GM06990 (cell line): ENCODE measurements around the gene AKAP13.

Experiments used
- DNase-seq: peaks from one replicate; pipeline ENCODE4 v3.0.0-alpha.2; 2011; ENCODE audit not compliant: insufficient read length; ENCODE audit errors: extremely low read depth
- H3K27me3 ChIP-seq: replicated peaks from 2 replicates; pipeline ENCODE4 v1.6.0; 2011; ENCODE audit warnings: low read length; ENCODE audit not compliant: control insufficient read depth, insufficient read depth
- H3K36me3 ChIP-seq: 2 replicates; pipeline ENCODE4 v1.5.1; 2011; ENCODE audit warnings: low read length; ENCODE audit not compliant: control insufficient read depth, insufficient read depth
- H3K4me3 ChIP-seq: replicated peaks from 2 replicates; pipeline ENCODE4 v1.5.1; 2011; ENCODE audit warnings: low read depth, mild to moderate bottlenecking, control low read depth, low read length
- TF ChIP-seq, protein P1 (sequence below): IDR thresholded peaks from 2 replicates; pipeline ENCODE4 v1.5.1; 2011; ENCODE audit warnings: low read length, control low read depth, mild to moderate bottlenecking, inconsistent platforms; ENCODE audit not compliant: insufficient read depth, poor library complexity, severe bottlenecking

AKAP13 gene

DNA sequence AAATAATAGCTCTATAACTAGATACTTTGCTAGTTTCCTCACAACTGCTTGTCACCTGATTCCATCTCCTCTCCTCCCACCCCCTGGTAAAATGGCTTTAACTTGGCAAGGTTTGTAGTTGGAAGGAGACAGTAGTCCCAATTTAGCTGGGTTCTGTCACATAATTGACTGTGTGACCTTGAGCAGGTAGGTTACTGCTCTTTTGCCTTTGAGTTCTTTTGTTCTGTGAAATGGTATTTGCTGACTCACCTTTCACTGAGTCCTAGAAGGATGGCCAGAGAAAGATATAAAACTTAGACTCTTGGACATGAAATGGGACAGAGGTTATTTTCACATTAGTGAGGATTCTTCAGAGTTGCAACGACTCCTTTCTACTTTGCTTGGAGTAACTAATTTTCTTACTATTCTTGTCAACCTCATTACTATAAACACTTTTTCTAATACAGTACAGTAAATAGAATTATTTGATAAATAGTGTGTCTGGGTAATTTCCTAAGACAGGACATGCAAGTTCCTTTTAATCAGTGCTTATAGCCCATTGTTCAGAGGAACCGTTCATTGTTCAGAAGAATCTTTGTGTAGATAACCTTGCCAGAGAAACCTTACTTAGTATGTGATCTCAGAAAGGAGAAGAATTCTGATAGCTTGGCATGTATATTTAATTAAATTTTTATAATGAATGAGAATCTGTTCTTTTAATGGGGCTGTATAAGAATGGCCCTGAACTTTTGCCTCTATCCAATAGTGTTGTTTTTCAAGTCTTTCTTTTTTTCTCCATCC is 14.3 kb downstream of the AKAP13 start:
- no peak for DNase-seq
- Histone ChIP-seq H3K27me3 (no peaks in the 10 kb centered on the region), H3K36me3 (no peaks in the 10 kb centered on the region)

DNA sequence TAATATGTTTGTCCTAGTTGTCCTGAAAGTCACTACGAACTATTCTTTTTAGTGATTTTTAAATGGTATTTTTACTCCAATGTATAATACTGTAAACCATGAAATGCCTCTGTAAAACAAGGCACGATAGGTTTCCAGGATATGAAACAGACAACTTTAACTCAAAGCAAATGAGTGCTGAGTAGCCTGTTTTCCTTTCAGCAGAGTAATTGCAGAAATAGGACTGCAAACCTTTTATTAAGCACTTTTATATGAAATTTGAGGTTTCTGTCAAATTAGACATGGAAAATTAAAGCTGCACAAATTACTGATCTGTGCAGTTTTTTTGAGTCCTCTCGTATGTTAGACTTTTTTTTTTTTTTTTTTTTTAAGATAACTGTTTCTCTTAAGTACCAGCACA is 16.2 kb downstream of the AKAP13 start:
- TF ChIP-seq, protein P1, sequence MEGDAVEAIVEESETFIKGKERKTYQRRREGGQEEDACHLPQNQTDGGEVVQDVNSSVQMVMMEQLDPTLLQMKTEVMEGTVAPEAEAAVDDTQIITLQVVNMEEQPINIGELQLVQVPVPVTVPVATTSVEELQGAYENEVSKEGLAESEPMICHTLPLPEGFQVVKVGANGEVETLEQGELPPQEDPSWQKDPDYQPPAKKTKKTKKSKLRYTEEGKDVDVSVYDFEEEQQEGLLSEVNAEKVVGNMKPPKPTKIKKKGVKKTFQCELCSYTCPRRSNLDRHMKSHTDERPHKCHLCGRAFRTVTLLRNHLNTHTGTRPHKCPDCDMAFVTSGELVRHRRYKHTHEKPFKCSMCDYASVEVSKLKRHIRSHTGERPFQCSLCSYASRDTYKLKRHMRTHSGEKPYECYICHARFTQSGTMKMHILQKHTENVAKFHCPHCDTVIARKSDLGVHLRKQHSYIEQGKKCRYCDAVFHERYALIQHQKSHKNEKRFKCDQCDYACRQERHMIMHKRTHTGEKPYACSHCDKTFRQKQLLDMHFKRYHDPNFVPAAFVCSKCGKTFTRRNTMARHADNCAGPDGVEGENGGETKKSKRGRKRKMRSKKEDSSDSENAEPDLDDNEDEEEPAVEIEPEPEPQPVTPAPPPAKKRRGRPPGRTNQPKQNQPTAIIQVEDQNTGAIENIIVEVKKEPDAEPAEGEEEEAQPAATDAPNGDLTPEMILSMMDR: no peak
- H3K36me3 ChIP-seq: no peaks in the 10 kb centered on the region; the same call in 1 of the 2 replicates
- H3K4me3 ChIP-seq: no peak overlapping the region
- DNase-seq: no peak
- H3K27me3 ChIP-seq: no peaks in the 10 kb centered on the region

More for the DNA sequence above, 14.3 kb downstream of the AKAP13 start:
- TF ChIP-seq, protein P1: no peak
- H3K4me3 ChIP-seq: no peak overlapping the region

DNA sequence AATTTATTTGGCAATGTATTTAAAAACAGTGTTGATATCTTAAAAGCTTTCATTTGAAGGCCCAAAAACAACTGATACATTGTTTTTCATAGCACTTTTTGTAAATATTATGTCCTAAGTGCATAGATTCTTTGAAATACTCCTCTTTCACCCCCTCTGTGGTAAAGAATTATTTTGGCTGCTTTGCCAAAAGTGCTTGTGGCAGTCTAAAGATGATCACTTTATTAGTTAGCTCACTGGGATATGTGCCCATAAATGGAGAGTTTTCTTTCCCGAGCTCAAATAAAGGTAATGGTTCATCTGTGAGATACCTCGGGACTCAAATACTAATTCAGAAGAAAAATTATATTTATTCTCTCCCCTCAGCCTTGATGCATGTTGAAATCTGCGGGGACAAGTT is 16.7 kb downstream of the AKAP13 start:
- no peak for DNase-seq
- Histone ChIP-seq H3K36me3 (no peaks in the 10 kb centered on the region; the same call in 1 of the 2 replicates), H3K4me3 (no peak overlapping the region), H3K27me3 (no peaks in the 10 kb centered on the region)
- TF ChIP-seq, protein P1: no peak

DNA sequence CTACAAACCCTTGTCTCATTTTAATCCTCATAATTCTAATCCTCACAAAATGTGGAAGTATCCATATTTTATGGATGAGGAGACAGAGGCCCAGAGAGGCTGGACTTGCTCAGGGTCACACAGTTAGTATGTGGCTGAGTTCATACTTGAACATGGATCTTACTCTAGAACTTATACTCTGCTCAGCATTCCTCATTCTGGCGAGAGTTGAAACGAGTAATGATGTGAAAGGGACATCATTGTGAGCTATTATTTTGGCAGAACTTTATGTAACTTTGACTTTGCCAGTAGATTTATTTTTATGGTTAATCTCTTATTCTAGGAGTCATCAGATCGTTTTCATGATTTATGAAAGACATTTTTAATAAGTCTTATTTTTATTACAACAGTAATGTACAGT is 17.5 kb downstream of the AKAP13 start:
- Histone ChIP-seq H3K27me3 (no peaks in the 10 kb centered on the region), H3K36me3 (no peaks in the 10 kb centered on the region; the same call in 1 of the 2 replicates), H3K4me3 (no peak overlapping the region)
- no peak for DNase-seq
- TF ChIP-seq, protein P1: no peak

DNA sequence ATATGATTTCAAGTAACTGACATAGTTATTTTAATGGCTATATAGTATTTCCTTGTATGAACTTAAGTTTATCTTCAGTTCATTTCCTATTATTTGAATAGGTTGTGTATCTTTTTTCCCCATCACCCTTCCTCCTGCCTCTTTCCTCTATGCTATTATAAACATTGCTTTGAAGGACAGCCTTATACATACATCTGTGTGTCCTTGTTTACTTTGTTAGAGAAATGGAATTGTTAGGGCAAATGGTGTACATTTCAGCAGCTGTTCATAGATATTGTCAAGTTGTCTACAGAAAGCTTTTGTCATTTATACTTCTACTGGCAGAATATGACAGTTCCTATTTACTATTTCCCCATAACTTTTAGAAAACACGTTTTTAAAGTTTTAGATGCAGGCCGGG is 18.4 kb downstream of the AKAP13 start:
- no peak overlapping the region for H3K4me3 ChIP-seq
- TF ChIP-seq, protein P1: no peak
- H3K36me3 ChIP-seq: no peaks in the 10 kb centered on the region; the same call in 1 of the 2 replicates
- H3K27me3 ChIP-seq: no peaks in the 10 kb centered on the region
- DNase-seq: no peak
